ENCODE results near the gene CCT7. TPM values are rescaled to one million over a fixed set of nuclear protein-coding genes. Genes with fewer than 3 reads are reported as not detected.

The CCT7 gene
- total and polyA plus RNA-seq, 2 of the 8 experiments (the other 6 are each of a cell fraction or from before 2014, with no cell fraction given), result 440 to 474 TPM

DNA sequence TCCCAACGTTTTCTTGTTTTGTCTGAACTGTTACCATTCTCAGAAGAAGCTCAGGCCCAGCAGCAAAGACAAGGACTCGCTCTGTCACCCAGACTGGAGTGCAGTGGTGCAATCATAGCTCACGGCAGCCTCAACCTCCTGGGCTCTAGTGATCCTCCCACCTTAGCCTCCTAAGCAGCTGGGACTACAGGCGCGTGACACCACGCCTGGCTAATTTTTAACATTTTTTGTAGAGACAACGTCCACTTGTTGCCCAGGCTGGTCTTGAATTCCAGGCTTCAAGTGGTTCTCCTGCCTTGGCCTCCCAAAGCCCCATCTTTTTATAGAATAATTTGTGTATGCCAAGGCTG is 22.0 kb upstream of the CCT7 start:
- POLR2A ChIA-PET (ENCODE audit: partially characterized antibody), result interaction anchor here (1.2 to 6.2 kb wide), 6 partner anchors 10 to 126 kb away, joined by 3 to 39 read pairs (median 11); partner anchors contain the start of genes CCT7, NOTO and PRADC1
- DNase-seq (ENCODE audit: low read depth in 1 of 2, low spot score in 2 of 2), result no peak
- no peak overlapping the region for H3K9ac ChIP-seq (replicated peaks in 1 of 4; ENCODE audit: extremely low read depth in 1 of 4, low read depth in 3 of 4, low read length in 3 of 4)
- H4K20me1 ChIP-seq (replicated peaks in 1 of 2; ENCODE audit: control insufficient read depth in 1 of 2, insufficient read depth in 2 of 2, low read length in 2 of 2), result no peaks in the 10 kb centered on the region
- H3K18ac ChIP-seq (ENCODE audit: extremely low read depth, low read length), result no peak overlapping the region
- H3K36me3 ChIP-seq (ENCODE audit: control insufficient read depth in 2 of 4, insufficient read depth in 4 of 4, low read length in 3 of 4), result no peaks in the 10 kb centered on the region
- H3K4ac ChIP-seq (replicated peaks; ENCODE audit: insufficient read length, low read depth, low read length), result no peak overlapping the region
- TF ChIP-seq CHD2 (IDR thresholded peaks at IDR 0.05; ENCODE audit: low read length), result no peak
- no peak overlapping the region for H2BK5ac ChIP-seq (ENCODE audit: low read depth, low read length)
- H3K27ac ChIP-seq (ENCODE audit: low read depth, low read length), result no peak overlapping the region
- no peak overlapping the region for H2BK15ac ChIP-seq (ENCODE audit: low read length)
- H3K23ac ChIP-seq (ENCODE audit: insufficient read length), result no peak overlapping the region
- H3K56ac ChIP-seq (replicated peaks; ENCODE audit: insufficient read length, low read depth, low read length), result no peak overlapping the region
- no peak overlapping the region for H4K8ac ChIP-seq (ENCODE audit: extremely low read depth, insufficient read depth, low read length)
- no peak overlapping the region for H2BK120ac ChIP-seq (replicated peaks; ENCODE audit: low read depth, low read length)
- no peak overlapping the region for H2BK20ac ChIP-seq (ENCODE audit: low read length)
- H3K4me2 ChIP-seq (ENCODE audit: insufficient read depth in 1 of 2, low read depth in 2 of 2, low read length in 2 of 2), result no peak overlapping the region
- no peak overlapping the region for H2AFZ ChIP-seq (ENCODE audit: low read length)
- peaks cover 5 to 23% of the 10 kb centered on the region in 2 experiments for H3K79me2 ChIP-seq (ENCODE audit: control insufficient read depth in 1 of 2, insufficient read depth in 2 of 2, low read length in 2 of 2)
- H3K14ac ChIP-seq (ENCODE audit: insufficient read length), result no peak overlapping the region
- peaks cover 0 to 3% (median 2%) of the 10 kb centered on the region in 4 experiments; a peak in 3 of 7 replicates for H3K4me1 ChIP-seq (replicated peaks in 1 of 4; ENCODE audit: control insufficient read depth in 3 of 4, insufficient read depth in 4 of 4, low read length in 3 of 4)
- H2BK12ac ChIP-seq (ENCODE audit: low read depth, low read length), result no peak overlapping the region
- H2AK5ac ChIP-seq (ENCODE audit: low read depth, low read length), result no peak overlapping the region
- WGBS, 2 experiments (ENCODE audit: extremely low coverage in 1 of 2, insufficient coverage in 1 of 2, insufficient read length in 1 of 2, insufficient replicate concordance in 2 of 2, low coverage in 1 of 2, low lambda C conversion rate in 2 of 2, missing lambda C conversion rate in 1 of 2), result 84% methylated on average over 7 of the region's 7 CpGs; no CpG with 5 or more reads in 1 of the 2 experiments
- peaks cover 3% of the 10 kb centered on the region; the same call in 1 of the 2 replicates for H3K79me1 ChIP-seq (ENCODE audit: low read depth, low read length)
- CTCF ChIA-PET (ENCODE audit: partially characterized antibody), result interaction anchor here (0.6 to 8.4 kb wide), 49 partner anchors 9 to 321 kb away, joined by 3 to 92 read pairs (median 5); partner anchors contain the start of genes CCT7, NOTO and PRADC1
- H4K5ac ChIP-seq (ENCODE audit: insufficient read length, low read depth, low read length), result no peak overlapping the region
- FAIRE-seq, result no peak
- H3K4me3 ChIP-seq (ENCODE audit: extremely low read depth in 1 of 4, insufficient read depth in 2 of 4, low read depth in 3 of 4, low read length in 4 of 4), result no peak overlapping the region
- H4K91ac ChIP-seq (replicated peaks; ENCODE audit: insufficient read length, low read length), result no peak overlapping the region
- H3K9me3 ChIP-seq (ENCODE audit: insufficient read depth in 2 of 2, low read depth in 1 of 2, low read length in 1 of 2), result no peaks in the 10 kb centered on the region
- peaks cover 3% of the 10 kb centered on the region; the same call in 1 of the 2 replicates for H3K23me2 ChIP-seq (ENCODE audit: low read depth, low read length)
- H3K27me3 ChIP-seq (replicated peaks in 1 of 4; ENCODE audit: control insufficient read depth in 3 of 4, extremely low read depth in 1 of 4, insufficient read depth in 3 of 4, low read length in 3 of 4), result peaks cover 0 to 4% (median 2%) of the 10 kb centered on the region in 4 experiments; a peak in 1 of 7 replicates

All from H1 (cell line).